Measurements from ENCODE around the gene KCNK2.
A peak's percentile ranks its signal among the peaks of the same experiment; 100 is the strongest.

- TF ChIP-seq, protein P1, sequence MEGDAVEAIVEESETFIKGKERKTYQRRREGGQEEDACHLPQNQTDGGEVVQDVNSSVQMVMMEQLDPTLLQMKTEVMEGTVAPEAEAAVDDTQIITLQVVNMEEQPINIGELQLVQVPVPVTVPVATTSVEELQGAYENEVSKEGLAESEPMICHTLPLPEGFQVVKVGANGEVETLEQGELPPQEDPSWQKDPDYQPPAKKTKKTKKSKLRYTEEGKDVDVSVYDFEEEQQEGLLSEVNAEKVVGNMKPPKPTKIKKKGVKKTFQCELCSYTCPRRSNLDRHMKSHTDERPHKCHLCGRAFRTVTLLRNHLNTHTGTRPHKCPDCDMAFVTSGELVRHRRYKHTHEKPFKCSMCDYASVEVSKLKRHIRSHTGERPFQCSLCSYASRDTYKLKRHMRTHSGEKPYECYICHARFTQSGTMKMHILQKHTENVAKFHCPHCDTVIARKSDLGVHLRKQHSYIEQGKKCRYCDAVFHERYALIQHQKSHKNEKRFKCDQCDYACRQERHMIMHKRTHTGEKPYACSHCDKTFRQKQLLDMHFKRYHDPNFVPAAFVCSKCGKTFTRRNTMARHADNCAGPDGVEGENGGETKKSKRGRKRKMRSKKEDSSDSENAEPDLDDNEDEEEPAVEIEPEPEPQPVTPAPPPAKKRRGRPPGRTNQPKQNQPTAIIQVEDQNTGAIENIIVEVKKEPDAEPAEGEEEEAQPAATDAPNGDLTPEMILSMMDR (conservative IDR thresholded peaks at IDR 0.05), result peak; percentile 77
- no peak for TF ChIP-seq ZFX (IDR thresholded peaks at IDR 0.05)
Observed at GRCh38 chr1:215146240-215146975, 63.9 kb downstream of the KCNK2 start.

All from C4-2B (cell line).